Urothelium cell line (cell line): ENCODE data around the gene IER5.

Experiments
- DNase-seq: peaks from one replicate; pipeline ENCODE4 v3.0.0; 2011; ENCODE audit warnings: low spot score, mixed read lengths
- FAIRE-seq: peaks from 2 replicates; lab custom pipeline; 2011; peaks lifted over from hg19 to GRCh38; lab: Jason Lieb, UNC

IER5 gene

DNA sequence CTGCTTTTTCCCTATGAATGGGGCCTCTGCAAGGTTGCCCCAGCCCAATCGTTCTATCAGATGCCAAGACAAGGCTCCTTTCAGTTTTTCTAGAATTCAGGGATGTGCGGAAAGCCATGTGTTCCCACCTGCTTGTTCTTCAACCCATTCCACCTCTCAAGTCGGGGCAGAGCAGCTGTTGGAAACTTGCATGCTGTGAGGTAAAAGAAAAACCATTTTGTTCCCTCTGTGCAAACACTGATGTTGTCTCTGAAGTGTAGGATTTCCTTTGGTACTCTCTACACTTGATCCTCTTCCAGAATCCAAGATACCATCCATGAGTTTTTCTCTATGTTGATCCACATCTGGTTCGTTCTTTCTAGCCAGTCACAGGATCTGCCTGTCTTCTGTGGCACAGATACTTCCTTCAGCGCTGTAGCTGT, 7.3 kb downstream of the IER5 start:
- no peak for DNase-seq
- FAIRE-seq = no peak

DNA sequence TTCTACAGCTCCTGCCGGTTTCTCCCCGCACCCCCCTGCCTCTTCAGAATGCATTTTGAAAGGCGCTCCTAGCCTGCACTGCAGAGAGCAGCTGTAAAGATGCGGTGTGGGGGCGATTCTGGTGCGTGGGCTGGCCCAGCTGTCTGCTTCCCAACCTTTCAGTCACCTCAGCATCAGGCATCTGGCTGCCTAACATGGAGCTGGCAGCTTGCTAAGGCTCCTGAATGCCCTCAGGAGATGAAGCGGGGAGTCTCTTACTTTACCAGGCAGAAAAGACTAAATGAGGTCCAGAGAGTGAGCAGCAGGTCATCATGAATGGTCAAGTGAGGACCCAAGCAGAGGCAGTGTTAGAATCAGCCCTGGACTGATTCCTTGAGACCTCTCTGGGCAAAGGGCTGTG, 8.7 kb downstream of the IER5 start:
- DNase-seq (no peak), FAIRE-seq (no peak)

DNA sequence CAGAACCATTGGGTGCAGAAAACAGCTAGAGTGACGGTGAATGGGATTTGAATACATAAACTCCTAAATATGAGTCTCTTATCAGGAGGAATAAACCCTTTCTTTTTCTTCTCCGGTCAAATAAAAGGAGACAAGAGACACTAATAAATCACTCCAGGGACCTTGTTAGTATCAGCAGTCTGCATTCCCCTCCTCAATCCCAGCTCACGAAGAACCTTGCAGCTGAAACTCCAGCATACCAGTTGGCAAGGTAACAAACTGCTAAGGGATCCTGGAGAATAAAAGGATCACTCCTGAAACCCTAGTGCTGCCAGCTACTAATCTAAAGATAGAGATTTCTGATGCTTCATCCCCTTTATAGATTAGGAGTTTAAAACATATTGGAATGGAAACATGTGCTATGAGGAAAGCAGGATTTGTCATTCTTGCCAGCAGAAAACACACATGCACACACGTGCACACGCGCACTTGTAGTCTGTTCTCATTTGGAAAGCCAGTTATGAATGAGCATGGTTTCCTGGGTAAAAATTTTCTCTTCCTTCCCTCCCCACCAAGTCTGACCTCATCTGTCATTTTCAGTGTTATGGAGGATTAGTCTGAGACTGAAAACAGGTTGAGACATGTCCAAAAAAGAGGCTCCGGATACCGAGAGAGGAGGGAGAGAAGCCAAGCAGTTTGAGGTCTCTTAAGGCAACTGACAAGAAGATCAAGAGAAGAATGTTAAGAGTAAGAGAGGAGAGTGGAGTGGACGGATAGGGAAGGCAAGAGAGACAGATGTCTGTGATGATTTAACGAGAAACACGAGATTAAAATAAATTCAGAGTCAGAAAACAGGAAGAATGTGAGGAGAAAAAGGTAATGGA, 10.9 kb downstream of the IER5 start:
- FAIRE-seq = no peak
- DNase-seq = no peak

DNA sequence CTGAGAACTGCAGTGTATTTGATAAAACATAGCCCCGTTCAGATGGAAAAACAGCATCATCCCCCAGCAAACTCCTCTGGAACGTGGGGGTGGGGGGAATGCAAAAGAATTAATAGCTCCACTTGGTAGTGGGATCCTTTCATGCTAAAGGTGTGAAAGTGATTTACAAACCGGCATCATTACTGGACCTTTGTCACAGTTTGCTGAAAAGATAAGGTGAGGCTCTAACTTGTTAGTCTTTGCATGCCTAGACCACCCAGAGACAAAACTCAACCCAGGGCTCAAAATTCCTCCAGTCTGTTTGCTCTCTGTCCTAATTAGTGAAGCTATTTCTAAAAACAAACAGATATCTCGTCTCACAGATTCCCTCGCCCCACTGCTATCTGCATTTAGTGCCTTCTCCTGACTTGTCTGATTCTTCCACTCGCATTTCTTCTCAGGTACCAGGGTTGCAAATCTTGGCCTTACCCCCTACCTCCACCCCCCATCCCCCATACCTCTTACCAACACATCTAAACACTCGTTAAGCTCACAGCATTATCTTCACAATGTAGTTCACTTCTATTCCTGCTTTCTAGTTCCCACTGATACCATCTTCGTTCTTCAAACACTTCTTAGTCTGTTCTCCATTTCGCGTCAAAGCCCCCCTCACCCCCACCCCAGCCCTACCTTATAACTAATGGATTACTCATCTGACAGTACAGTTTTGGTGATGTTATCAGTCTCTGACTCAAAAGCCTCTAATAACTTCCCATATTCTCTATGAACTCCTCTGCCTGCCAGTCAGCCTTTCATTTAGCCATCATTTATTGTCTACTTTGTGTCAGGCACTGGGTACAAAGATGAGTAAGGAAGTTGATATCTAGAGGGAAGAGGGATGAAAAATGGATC, 11.8 kb downstream of the IER5 start:
- DNase-seq (no peak), FAIRE-seq (no peak)

DNA sequence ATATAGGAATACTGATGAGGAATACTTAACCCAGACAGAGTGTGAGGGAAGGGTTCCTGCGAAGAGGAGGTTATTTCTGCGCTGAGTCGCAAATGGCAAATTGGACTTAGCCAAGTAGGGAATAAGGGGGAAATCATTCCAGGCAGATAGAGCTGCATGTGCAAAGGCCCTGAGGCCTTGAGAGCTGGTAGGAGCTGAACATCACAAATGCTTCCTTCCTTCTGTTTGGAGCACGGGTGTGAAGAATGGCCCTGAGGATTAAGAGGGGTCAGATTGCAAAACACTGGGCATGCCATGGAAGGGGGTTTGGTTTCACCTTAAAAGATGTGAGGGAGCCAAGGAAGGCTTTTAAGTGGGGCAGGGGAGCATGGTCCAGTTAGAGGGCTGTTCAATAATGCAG, 12.4 kb downstream of the IER5 start:
- DNase-seq (no peak), FAIRE-seq (no peak)

DNA sequence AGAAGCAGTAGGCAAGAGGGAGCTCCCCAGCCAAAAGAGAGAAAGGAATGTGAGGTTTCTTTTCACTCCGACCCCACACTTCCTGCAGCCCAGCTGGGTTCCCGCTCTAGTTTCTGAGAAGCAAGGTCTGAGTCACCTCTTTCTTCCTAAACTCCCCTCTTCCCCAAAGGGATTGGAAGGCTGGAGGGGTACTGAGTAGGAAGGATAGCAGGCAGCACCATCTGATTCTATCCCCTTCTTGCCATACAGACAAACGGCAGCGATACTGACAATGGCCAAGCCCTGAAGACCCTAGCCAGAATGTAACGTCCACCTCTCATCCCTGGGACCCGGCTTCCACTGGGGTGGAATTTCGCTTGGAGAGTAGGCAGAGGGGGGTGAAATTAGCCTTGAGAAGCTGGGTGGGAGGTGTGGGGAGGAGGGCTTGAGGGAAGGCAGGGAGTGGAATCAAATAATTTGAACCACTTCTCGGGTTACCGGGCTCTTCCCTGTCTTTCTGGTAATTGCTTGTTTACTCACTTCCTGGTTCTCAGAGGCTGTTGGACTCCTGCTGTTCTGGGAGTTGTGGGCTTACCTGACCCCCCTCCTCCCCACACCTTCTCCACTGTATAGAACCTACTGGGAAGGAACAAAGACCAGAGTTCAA, 13.2 kb downstream of the IER5 start:
- DNase-seq (no peak), FAIRE-seq (no peak)

DNA sequence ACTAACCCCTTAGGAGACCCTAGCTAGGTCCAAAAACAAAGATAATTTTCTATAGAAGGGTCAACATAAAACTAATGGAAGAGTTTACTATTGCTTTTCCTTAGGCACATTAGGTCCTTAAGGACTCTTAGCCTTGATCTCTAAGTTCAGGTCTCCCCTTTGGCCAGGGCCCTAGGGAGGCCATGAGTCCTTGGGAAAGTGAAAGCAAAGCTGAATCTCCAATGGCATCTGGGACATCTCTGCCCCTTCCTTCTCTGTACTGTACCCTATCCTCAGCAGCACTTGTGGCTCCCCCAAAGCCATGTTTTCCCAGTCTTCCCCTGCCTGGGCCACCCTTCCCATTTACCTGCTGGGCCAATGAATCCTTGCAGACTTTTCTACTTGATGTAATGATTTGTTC, 14.3 kb downstream of the IER5 start:
- DNase-seq = no peak
- FAIRE-seq = no peak

DNA sequence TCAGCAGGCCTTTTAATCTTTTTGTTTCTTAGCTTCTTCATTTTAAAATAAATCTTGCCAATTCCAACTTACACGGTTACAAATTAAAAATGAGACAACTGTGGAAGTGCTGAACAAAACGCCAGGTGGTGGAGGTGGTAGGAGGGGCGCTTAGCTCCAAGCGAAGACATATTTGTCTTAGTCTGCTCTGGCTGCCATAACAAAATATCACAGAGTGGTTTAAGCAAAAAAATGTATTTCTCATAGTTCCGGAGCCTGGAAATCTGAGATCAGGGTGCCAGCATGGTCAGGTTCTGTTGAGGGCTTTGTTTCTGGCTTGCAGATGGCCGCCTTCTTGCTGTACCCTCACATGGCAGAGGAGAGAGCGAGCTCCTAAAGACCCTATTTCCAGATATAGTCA, 14.9 kb downstream of the IER5 start:
- DNase-seq (no peak), FAIRE-seq (no peak)

DNA sequence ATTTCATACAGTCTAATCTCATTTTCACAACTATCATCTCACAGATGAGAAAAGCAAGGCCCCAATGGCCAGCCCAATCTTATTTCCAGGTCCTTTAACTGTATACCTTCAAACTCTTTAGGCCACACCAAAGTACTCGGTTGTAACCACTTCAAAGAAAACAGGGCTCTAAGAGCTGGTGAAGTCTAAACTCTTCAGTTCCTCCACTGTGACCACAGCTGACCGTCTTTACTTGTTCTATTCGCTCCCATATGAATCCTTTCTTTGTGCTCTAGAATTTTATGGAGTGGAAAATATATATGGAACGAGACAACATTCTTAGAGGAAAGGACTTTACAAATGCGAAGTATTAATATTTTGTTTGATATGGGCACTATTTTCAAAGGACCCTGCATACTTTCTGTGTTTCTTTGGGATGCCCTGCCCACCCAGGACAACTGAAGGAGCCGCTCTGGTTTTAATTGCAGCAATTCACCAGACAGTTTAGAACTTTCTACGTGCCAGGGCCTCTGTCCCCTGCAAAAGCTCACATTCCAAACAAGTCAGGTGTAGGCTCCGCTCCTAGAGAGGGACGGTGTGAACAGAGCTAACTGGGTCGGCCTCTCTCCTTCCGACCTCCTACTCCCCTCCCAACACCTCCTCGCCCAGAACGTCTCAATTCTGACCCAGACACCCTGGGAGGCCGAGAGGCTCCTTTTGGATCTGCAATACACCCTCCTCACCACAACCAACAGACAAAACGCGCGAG, 15.7 kb downstream of the IER5 start:
- DNase-seq (peak; percentile 46), FAIRE-seq (no peak)

DNA sequence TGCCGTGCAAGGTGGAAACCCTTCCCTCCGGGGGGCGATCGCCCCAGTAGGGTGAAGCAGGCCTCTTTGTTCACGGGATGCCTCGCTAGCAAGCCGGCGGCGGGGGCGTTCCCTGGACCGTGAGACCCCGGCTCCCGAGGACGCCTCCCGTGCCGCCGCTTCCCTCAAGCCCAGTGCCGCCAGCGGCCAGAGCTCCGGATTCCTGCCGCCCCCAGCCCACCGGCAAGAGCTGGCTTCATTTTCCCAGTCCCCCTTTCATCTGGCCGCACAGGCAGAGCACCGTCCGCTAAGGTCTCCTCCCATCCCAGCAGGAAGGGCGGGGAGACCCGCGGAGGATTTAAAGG, 16.3 kb downstream of the IER5 start:
- FAIRE-seq = no peak
- DNase-seq = no peak

DNA sequence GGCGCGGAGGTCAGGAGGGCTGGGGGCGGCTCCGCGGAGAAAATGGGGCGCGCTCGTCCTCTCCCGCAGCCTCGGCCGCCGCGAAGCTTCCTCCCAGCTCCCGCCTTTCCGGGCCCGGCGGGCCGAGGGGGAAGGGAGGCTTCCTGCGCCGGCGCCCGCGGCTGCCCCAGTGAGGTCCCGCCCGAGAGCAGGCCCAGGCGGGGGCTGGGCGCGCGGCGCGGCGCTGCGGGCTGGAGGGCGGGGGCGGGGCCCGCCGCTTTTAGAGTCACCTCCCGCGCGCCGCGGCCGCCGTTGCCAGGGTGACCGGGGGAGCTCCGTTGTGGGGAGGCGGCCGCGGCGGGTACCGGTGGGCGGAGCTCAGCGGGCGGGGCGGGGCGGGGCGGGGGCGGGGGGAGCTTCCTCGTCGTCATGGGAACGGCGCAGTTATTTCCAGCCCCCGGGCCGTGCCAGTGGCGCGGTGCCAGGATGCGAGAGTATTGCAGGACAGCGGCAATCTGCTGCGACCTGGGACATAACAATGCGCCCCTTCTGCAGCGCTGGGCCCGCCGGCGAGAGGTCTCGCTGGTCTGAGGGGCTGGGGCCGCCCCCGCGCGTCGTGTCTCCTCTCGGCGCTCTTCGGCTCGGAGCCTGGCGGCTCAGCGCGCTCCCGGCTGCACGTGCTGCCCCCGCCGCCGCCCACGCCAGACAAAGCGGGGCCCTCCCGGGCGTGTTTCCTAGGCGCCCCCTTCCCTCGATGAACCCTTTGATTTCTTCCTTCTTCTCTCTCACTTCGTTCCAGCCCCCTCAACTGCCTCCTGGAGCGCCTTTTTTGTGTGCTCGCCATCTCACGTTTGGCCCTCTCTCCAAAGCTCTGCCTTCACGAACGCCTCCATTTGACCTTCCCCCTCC, 16.9 kb downstream of the IER5 start:
- peak; percentile 95 for DNase-seq
- no peak for FAIRE-seq

DNA sequence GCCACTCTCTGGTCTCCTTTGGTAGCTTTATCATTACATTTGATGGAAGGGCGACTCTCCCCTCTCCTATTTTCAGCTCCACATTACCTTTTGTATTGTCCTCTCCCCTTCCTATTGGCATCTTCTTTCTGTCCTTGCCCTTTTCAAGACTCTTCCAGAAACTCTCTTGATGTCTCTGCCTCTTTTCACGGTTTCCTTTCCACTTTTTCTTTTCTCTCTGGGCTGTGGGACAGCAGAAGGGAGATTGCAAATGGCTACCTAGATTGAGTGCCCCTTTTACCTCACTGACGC, 17.5 kb downstream of the IER5 start:
- DNase-seq (no peak), FAIRE-seq (no peak)

DNA sequence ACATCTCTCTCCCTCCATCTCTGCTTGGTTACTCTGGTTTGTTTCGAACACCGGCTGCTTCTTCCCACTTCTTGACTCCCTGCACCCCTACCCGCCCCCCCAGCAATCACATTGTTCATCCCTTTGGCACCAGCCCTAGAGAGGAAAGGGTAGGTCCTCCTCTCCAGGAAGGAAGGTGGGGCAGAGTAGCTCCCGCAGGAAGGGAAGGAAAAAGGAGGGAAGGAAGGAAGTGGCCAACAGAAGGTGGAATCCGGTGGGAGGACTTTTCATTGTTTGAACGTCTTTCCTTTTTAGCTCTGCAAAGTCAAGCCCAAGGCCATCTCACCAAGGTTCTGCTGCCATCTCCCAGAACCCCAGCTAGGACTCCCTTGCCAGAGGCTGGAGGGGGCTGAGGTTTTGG, 18.0 kb downstream of the IER5 start:
- DNase-seq (no peak), FAIRE-seq (no peak)

DNA sequence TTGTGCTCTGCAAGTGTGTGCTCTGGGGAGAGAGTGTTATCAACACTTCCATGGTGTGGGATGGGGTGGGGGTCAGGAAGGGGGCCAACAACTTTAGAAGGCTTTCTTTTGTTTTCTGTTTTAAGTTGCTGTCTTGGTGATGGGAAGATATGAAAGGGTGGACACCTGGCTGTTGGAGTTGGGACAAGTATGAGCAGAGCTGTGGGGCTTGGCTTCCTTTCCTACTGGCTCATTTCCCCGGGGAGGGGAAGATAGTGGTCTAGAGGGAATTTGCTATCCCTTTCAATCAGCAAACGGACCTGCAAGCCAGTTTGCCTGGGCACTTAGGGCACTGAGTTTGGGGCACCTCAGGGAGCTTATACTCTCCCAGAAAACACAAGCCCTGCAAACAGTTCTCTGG, 19.2 kb downstream of the IER5 start:
- FAIRE-seq (no peak), DNase-seq (no peak)

DNA sequence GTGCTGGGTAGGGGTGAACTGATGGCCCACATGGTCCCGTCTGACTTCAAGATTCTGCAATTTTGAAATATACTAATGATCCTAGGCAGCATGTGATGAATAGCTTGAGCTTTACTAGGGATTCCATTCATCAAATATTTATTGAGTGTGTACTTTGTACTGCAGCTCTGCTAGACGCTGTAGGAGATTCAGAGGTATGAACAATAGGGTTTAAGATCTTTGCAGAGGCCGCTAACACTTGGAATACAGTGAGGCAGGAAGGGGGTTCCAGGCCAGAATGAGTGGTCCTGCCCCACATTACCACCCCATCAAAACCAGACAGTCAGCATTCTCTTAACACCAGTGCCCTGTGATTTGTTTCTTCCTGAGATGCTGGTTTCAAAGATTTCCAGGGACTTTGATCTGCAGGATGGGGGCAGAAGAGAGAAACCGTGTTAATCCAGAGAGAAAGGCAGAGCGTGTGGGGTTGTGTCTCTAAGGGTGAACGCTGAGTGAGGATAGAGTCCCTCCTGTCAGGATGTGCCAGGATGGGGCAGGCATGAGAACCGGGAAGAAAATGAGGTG, 19.9 kb downstream of the IER5 start:
- FAIRE-seq (no peak), DNase-seq (no peak)

DNA sequence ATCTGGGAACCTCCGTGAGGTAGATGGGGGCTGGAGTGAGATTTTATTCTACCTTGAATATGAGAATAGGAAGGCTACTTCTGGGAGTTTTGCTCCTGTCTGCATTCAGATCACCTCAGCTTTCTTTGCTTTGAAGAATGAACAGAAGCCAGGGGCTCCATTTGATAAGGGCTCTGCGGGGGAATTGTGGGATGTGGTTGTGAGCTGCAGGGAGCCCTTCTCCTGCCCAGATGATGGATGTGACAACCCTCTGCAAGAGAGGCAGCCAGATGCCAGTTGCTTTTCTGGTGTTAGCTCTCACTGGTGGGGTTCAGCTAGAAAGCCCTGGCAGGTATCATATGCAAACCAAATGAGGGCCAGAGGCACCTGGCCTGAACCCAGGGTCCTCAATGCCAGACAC, 21.5 kb downstream of the IER5 start:
- no peak for DNase-seq
- FAIRE-seq = no peak

DNA sequence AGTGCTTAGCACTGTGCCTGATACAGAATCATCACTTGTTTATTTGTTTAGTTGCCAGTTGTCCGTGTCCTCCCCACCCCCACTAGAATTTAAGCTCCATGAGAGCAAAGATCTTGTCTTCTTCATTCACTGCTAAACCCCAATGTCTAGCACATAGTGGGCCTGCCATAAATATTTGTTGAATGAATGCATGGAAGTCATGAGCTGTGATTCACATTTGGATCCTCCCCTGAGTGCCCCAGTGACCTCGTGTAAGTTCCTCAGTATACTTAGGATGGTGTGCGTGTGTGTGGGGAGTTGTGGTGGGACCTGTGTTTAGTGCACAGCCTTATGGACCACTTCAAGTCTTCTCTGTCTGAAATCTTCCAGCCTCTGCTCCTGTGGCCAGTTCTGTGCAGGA, 23.1 kb downstream of the IER5 start:
- DNase-seq (no peak), FAIRE-seq (no peak)

DNA sequence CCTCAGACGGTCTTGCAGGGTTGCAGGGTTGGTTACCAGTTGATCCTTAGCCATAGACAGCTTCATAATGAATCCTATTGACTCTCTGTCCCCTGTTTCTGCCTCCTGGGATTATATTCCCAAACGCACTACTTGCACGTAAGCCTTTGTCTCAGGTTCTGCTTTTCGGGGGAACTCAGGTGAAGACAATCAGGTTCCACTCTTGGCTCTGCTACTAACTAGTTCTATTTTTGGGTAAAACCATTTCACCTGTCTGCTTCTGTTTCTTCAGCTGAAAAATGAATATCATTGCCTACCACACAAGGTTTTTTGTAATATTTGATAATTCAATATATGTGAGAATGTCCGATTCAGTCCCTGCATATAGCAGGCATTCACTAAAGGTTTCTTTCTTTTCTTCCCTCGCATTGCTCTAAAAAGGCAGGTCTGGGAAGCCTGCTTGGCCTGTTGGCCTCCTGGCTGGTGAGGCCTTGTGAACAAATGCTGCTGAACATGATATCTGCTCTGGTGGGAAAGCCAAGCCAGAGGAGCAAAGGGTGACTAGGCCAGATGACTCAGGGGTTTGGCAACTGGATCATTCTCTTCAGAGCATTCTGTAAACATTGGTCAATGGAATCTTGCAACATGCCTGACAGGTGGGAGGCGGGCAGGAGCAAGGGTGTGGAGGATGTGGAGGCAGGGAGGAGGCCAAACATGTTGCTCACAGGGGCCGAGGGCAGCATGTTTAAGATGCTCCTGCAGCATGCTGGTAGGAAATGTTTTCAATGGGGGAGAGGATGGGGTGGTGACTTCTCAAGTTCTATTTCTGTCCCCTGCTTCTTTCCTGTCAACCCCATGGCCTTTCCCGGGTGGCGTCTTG, 23.8 kb downstream of the IER5 start:
- peak; percentile 91 for DNase-seq
- FAIRE-seq = peak; percentile 61

DNA sequence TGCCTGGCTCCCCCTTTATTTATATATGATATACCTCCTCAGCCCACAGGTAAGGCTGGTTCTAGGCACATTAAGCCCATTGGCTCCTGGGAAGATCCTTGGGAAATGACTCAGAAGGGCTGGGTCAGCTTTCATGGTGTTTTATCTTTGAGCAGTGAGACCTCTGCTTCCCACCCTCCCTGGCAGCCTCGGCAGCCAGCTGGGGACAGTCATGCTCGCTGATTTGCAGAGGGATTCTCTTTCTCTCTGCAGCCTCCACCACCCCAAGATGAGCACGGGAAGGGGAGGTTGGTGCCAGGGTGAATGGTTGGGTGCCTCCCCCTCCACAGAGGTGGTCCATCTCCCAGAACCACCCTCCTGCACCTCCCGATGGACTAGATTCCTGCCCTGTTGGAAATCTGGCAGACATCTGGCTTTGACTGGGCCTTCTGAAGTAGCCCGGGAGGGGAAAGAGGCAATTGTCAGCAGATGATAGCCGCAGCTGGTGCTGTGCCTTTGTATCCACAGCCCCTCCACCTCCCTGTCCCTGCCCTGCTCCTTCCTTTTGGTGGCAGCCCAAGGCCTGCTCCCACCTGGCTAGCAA, 24.6 kb downstream of the IER5 start:
- no peak for FAIRE-seq

More for the DNA sequence above, 24.6 kb downstream of the IER5 start:
- DNase-seq = peak; percentile 68
